HL-60/S4 treated with phorbol 12-myristate 13-acetate at 8.2 ng/mL for 4 days and 3 days (cell line): ENCODE measurements around the gene MYO1F.

Experiments
- in situ Hi-C: fragments of 300-500 bp; cut with MboI; formaldehyde crosslinking; loops from 2 replicates; pipeline ENCODE4 v1.15.0; 2022; ENCODE audit warnings: low sequenced_read_pairs

MYO1F gene

GRCh38 chr19:8475005-8475404 lies 102.2 kb downstream of the MYO1F start:
- in situ Hi-C loops = no loop called here

GRCh38 chr19:8473648-8474476 lies 103.4 kb downstream of the MYO1F start:
- in situ Hi-C loops = no loop called here
